CD8-positive, alpha-beta memory T cell (primary cell): ENCODE measurements around the gene LMAN1L. TPM values are rescaled to one million over a fixed set of nuclear protein-coding genes. Genes with fewer than 3 reads are reported as not detected.

ENCODE experiments used
- CTCF ChIA-PET: fragments of 350-600 bp; sonication (Branson Sonifier 250); formaldehyde crosslinking; loops from one replicate; lab custom pipeline; 2021; ENCODE audit warnings: antibody characterized with exemption; lab: Charles Lee
- POLR2A ChIA-PET: fragments of 350-600 bp; sonication (Branson Sonifier 250); formaldehyde crosslinking; loops from one replicate; lab custom pipeline; 2021; ENCODE audit warnings: antibody characterized with exemption; lab: Charles Lee
- DNase-seq, 5 donors: peaks; one replicate each; pipeline versions ENCODE4 v3.0.0 to v3.0.0-alpha.2; 2020 to 2022; ENCODE audit warnings: mixed read lengths in 1 of 5
- H3K27ac ChIP-seq: one replicate; pipeline ENCODE4 v1.7.0; 2013; ENCODE audit warnings: low read depth, mild to moderate bottlenecking, low read length, moderate library complexity
- H3K27me3 ChIP-seq: 2 replicates; pipeline ENCODE4 v1.7.0; 2013; ENCODE audit warnings: low read length, mild to moderate bottlenecking; ENCODE audit not compliant: insufficient read depth, poor library complexity, severe bottlenecking
- H3K36me3 ChIP-seq: 2 replicates; pipeline ENCODE4 v1.7.0; 2013; ENCODE audit warnings: mild to moderate bottlenecking, low read length, moderate library complexity; ENCODE audit not compliant: insufficient read depth
- H3K4me1 ChIP-seq: 2 replicates; pipeline ENCODE4 v1.7.0; 2013; ENCODE audit warnings: mild to moderate bottlenecking, low read length, moderate library complexity; ENCODE audit not compliant: insufficient read depth
- H3K4me3 ChIP-seq: 2 replicates; pipeline ENCODE4 v1.7.0; 2013; ENCODE audit warnings: mild to moderate bottlenecking, low read length
- H3K9me3 ChIP-seq: 2 replicates; pipeline ENCODE4 v1.7.0; 2013; ENCODE audit warnings: mild to moderate bottlenecking, low read length
- H3K27ac Mint-ChIP-seq, 8 donors: one replicate each; pipeline ENCODE4 v1.8.0; 2020 to 2021; ENCODE audit warnings: mixed read lengths in 8 of 8, mild to moderate bottlenecking in 6 of 8, inconsistent platforms in 3 of 8, moderate library complexity in 3 of 8
- H3K27me3 Mint-ChIP-seq, 2 donors: one replicate each; pipeline ENCODE4 v1.8.0; 2020 to 2021; ENCODE audit warnings: mixed read lengths in 2 of 2, mild to moderate bottlenecking in 1 of 2, moderate library complexity in 1 of 2
- H3K36me3 Mint-ChIP-seq, 3 donors: one replicate each; pipeline ENCODE4 v1.8.0; 2020 to 2021; ENCODE audit warnings: mixed read lengths in 3 of 3, inconsistent platforms in 1 of 3, mild to moderate bottlenecking in 1 of 3
- H3K4me1 Mint-ChIP-seq, 3 donors: one replicate each; pipeline ENCODE4 v1.8.0; 2020 to 2021; ENCODE audit warnings: mixed read lengths in 3 of 3, inconsistent platforms in 1 of 3, mild to moderate bottlenecking in 1 of 3
- H3K4me3 Mint-ChIP-seq, 7 donors: one replicate each; pipeline ENCODE4 v1.8.0; 2020 to 2021; ENCODE audit warnings: mixed read lengths in 7 of 7, mild to moderate bottlenecking in 6 of 7, moderate library complexity in 4 of 7, inconsistent platforms in 2 of 7
- H3K9me3 Mint-ChIP-seq, 5 donors: one replicate each; pipeline ENCODE4 v1.8.0; 2020 to 2022; ENCODE audit warnings: mixed read lengths in 5 of 5, mild to moderate bottlenecking in 3 of 5, moderate library complexity in 2 of 5, inconsistent platforms in 1 of 5
- polyA plus RNA-seq: library from polyadenylated mRNA; unstranded; fragments of 300-500 nt; fragmentation: Illumina TruSeq; gene quantifications from one replicate; pipeline ENCODE4 v1.2.3, GENCODE V29; 2021
- total RNA-seq, 2 experiments: library from RNA; stranded (reverse); gene quantifications; one replicate each; pipeline ENCODE4 v1.2.3, GENCODE V29; 2021

LMAN1L gene
- total and polyA plus RNA-seq, 3 experiments from 2014 or later: 0.27 TPM; not detected in 2

GRCh38 chr15:74777769-74778598 is 34.7 kb upstream of the LMAN1L start:
- Mint-ChIP-seq H3K4me3 (peak overlapping the region; percentile 49 to 89 (median 82)), H3K4me1 (peaks cover 59 to 78% (median 77%) of the 10 kb centered on the region in 3 donors), H3K27me3 (peaks cover 0 to 1% of the 10 kb centered on the region in 2 donors), H3K36me3 (peaks cover 0 to 8% (median 0%) of the 10 kb centered on the region in 3 donors), H3K27ac (peak overlapping the region; percentile 86 to 99 (median 99)), H3K9me3 (no peaks in the 10 kb centered on the region)
- H3K27ac ChIP-seq: no peak overlapping the region
- H3K36me3 ChIP-seq: no peaks in the 10 kb centered on the region
- H3K9me3 ChIP-seq: no peaks in the 10 kb centered on the region
- CTCF ChIA-PET: interaction anchor here (0.9 to 18.5 kb wide), 14 partner anchors 8 to 252 kb away, joined by 3 to 1086 read pairs (median 6); no protein-coding TSS in a partner anchor
- H3K4me3 ChIP-seq: peak overlapping the region; percentile 36
- POLR2A ChIA-PET: interaction anchor here (1.0 to 2.3 kb wide), 11 partner anchors 9 to 163 kb away, joined by 3 to 31 read pairs (median 4); partner anchors contain the start of genes CLK3 and FAM219B
- no peaks in the 10 kb centered on the region for H3K27me3 ChIP-seq
- peaks cover 72% of the 10 kb centered on the region for H3K4me1 ChIP-seq
- no peak for DNase-seq

DNA sequence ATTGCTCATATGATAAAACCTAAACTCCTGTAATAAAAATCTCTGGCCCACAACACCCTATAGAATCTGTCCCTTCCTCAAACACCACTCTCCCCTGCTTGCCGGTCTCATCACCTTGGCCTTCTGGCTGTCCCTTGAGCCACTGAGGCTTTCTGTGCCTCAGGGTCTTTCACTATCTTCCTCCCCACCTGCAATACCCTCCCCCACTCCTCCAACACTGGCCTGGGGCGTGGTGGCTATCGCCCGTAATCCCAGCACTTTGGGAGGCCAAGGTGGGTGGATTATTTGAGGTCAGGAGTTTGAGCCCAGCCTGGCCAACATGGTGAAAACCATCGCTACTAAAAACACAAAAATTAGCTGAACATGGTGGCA is 34.0 kb upstream of the LMAN1L start:
- no peak for DNase-seq
- ChIA-PET POLR2A (interaction anchor here (2.3 to 6.4 kb wide), 2 partner anchors 9 to 14 kb away, joined by 12 to 89 read pairs; no protein-coding TSS in a partner anchor), CTCF (interaction anchor here (1.1 to 18.5 kb wide), 9 partner anchors 8 to 251 kb away, joined by 3 to 1086 read pairs (median 11); no protein-coding TSS in a partner anchor)
- Mint-ChIP-seq H3K27me3 (peaks cover 0 to 3% of the 10 kb centered on the region in 2 donors), H3K36me3 (peaks cover 0 to 14% (median 0%) of the 10 kb centered on the region in 3 donors), H3K27ac (peak overlapping the region; percentile 86 to 99 (median 98)), H3K4me3 (peak overlapping the region; percentile 64 to 89 (median 82)), H3K9me3 (no peaks in the 10 kb centered on the region), H3K4me1 (peaks cover 63 to 80% (median 75%) of the 10 kb centered on the region in 3 donors)
- no peaks in the 10 kb centered on the region for H3K36me3 ChIP-seq
- no peaks in the 10 kb centered on the region for H3K27me3 ChIP-seq
- no peak overlapping the region for H3K27ac ChIP-seq
- H3K9me3 ChIP-seq: no peaks in the 10 kb centered on the region
- H3K4me3 ChIP-seq: no peak overlapping the region
- H3K4me1 ChIP-seq: peaks cover 67% of the 10 kb centered on the region

GRCh38 chr15:74779162-74779648 is 33.4 kb upstream of the LMAN1L start:
- CTCF ChIA-PET: interaction anchor here (1.1 to 18.5 kb wide), 7 partner anchors 9 to 171 kb away, joined by 4 to 1086 read pairs (median 19); no protein-coding TSS in a partner anchor
- Histone ChIP-seq H3K27ac (no peak overlapping the region), H3K27me3 (no peaks in the 10 kb centered on the region), H3K36me3 (no peaks in the 10 kb centered on the region), H3K9me3 (no peaks in the 10 kb centered on the region), H3K4me1 (peaks cover 66% of the 10 kb centered on the region), H3K4me3 (no peak overlapping the region)
- peaks cover 64 to 80% (median 69%) of the 10 kb centered on the region in 3 donors for H3K4me1 Mint-ChIP-seq
- peak overlapping the region; percentile 86 to 99 (median 98) for H3K27ac Mint-ChIP-seq
- H3K36me3 Mint-ChIP-seq: peaks cover 0 to 20% (median 0%) of the 10 kb centered on the region in 3 donors
- POLR2A ChIA-PET: interaction anchor here (2.3 to 6.4 kb wide), 2 partner anchors 9 to 13 kb away, joined by 12 to 89 read pairs; no protein-coding TSS in a partner anchor
- DNase-seq: peak in 1 of 5 donors; percentile 17
- H3K9me3 Mint-ChIP-seq: no peaks in the 10 kb centered on the region
- peaks cover 0 to 3% of the 10 kb centered on the region in 2 donors for H3K27me3 Mint-ChIP-seq
- peak overlapping the region; percentile 64 to 97 (median 82) for H3K4me3 Mint-ChIP-seq

- peak in 4 of 5 donors; percentile 37 to 73 (median 48) for DNase-seq
- Mint-ChIP-seq H3K36me3 (peaks cover 0 to 28% (median 2%) of the 10 kb centered on the region in 3 donors), H3K4me3 (peak overlapping the region; percentile 80 to 98 (median 95)), H3K27ac (peak overlapping the region; percentile 86 to 100 (median 96)), H3K9me3 (no peaks in the 10 kb centered on the region), H3K4me1 (peaks cover 72 to 82% (median 74%) of the 10 kb centered on the region in 3 donors), H3K27me3 (peaks cover 0 to 5% of the 10 kb centered on the region in 2 donors)
- peak overlapping the region; percentile 81 for H3K4me3 ChIP-seq
- no peaks in the 10 kb centered on the region for H3K36me3 ChIP-seq
- H3K27me3 ChIP-seq: no peaks in the 10 kb centered on the region
- H3K4me1 ChIP-seq: peaks cover 66% of the 10 kb centered on the region
- H3K27ac ChIP-seq: peak overlapping the region; percentile 66
- ChIA-PET POLR2A (interaction anchor here (0.5 to 6.4 kb wide), 11 partner anchors 7 to 192 kb away, joined by 3 to 89 read pairs (median 5); no protein-coding TSS in a partner anchor), CTCF (interaction anchor here (0.8 to 18.5 kb wide), 10 partner anchors 11 to 421 kb away, joined by 3 to 1086 read pairs (median 17); partner anchors contain the start of genes C15orf39 and FAM219B)
- H3K9me3 ChIP-seq: no peaks in the 10 kb centered on the region
Observed at GRCh38 chr15:74780523-74781430, 31.9 kb upstream of the LMAN1L start.

- no peaks in the 10 kb centered on the region for H3K9me3 Mint-ChIP-seq
Observed at GRCh38 chr15:74781431-74782258, 31.0 kb upstream of the LMAN1L start, which contains the start of gene CSK. TSS of gene CSK (plus strand) at chr15:74782080. CDS start at chr15:74798298, 16,218 bp downstream.

GRCh38 chr15:74782259-74783071 is 30.2 kb upstream of the LMAN1L start:
- Mint-ChIP-seq H3K36me3 (peaks cover 0 to 28% (median 4%) of the 10 kb centered on the region in 3 donors), H3K9me3 (no peaks in the 10 kb centered on the region), H3K27me3 (peaks cover 0 to 8% of the 10 kb centered on the region in 2 donors), H3K4me1 (peaks cover 69 to 81% (median 76%) of the 10 kb centered on the region in 3 donors), H3K27ac (peak overlapping the region; percentile 90 to 99 (median 95)), H3K4me3 (peak overlapping the region; percentile 85 to 97 (median 91))
- CTCF ChIA-PET: interaction anchor here (0.6 to 18.5 kb wide), 5 partner anchors 11 to 168 kb away, joined by 4 to 1086 read pairs (median 24); no protein-coding TSS in a partner anchor
- no peaks in the 10 kb centered on the region for H3K36me3 ChIP-seq
- DNase-seq: peak; percentile 59 to 82 (median 64)
- H3K27me3 ChIP-seq: no peaks in the 10 kb centered on the region
- peaks cover 66% of the 10 kb centered on the region for H3K4me1 ChIP-seq
- POLR2A ChIA-PET: interaction anchor here (0.6 to 6.4 kb wide), 6 partner anchors 10 to 111 kb away, joined by 5 to 89 read pairs (median 12); partner anchors contain the start of gene ULK3
- no peaks in the 10 kb centered on the region for H3K9me3 ChIP-seq
- H3K4me3 ChIP-seq: peak overlapping the region; percentile 99
- H3K27ac ChIP-seq: peak overlapping the region; percentile 74

More at GRCh38 chr15:74781431-74782258, 31.0 kb upstream of the LMAN1L start, which contains the start of gene CSK:
- H3K27ac Mint-ChIP-seq: peak within 1 kb of the TSS; percentile 93 to 100 (median 98)
- H3K36me3 Mint-ChIP-seq: peaks cover 0 to 28% (median 4%) of the 10 kb centered on the region in 3 donors
- peak within 1 kb of the TSS; percentile 85 to 98 (median 95) for H3K4me3 Mint-ChIP-seq
- Histone ChIP-seq H3K9me3 (no peaks in the 10 kb centered on the region), H3K27me3 (no peaks in the 10 kb centered on the region), H3K4me1 (peaks cover 66% of the 10 kb centered on the region), H3K27ac (peak within 1 kb of the TSS; percentile 74), H3K4me3 (peak within 1 kb of the TSS; percentile 99), H3K36me3 (no peaks in the 10 kb centered on the region)
- peaks cover 0 to 5% of the 10 kb centered on the region in 2 donors for H3K27me3 Mint-ChIP-seq
- peaks cover 71 to 81% (median 76%) of the 10 kb centered on the region in 3 donors for H3K4me1 Mint-ChIP-seq
- ChIA-PET CTCF (interaction anchor here (0.6 to 18.5 kb wide), 7 partner anchors 11 to 169 kb away, joined by 3 to 1086 read pairs (median 19); partner anchors contain the start of gene FAM219B), POLR2A (interaction anchor here (0.6 to 6.4 kb wide), 7 partner anchors 10 to 112 kb away, joined by 3 to 89 read pairs (median 11); partner anchors contain the start of gene ULK3)
- peak; percentile 76 to 87 (median 83) for DNase-seq
